HG03196 (cell line): ENCODE data around the gene HSF2BP.
"Not testable (repeated sequence)": the region's sequence is repeated elsewhere in the genome, so short reads cannot be mapped to it uniquely, and the experiment has no call there.

Experiments
- ATAC-seq: cut with Tn5 transposase; IDR thresholded peaks from one replicate; pipeline ENCODE4 v1.9.1; 2021; ENCODE audit not compliant: unreplicated experiment

The HSF2BP gene

DNA sequence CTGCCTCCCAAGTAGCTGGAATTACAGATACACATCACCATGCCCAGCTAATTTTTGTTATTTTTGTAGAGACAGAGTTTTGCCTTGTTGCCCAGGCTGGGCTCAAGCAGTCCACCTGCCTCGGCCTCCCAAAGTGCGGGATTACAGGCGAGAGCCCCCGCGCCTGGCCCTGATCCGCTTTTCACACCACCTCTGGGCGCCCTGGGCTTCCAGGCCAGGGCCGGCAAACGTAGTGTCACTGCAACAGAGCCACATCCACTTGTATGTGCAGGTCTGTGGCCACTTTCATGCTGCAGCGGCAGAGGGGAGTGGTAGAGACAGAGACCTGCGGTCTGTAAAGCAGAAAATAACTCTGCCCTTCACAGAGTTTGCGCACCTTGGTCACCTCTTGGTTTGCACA is 29.6 kb upstream of the HSF2BP start:
- ATAC-seq: no peak

- ATAC-seq: no peak
Observed at GRCh38 chr21:43687566-43688399, 28.5 kb upstream of the HSF2BP start.

GRCh38 chr21:43686811-43687565 is 27.7 kb upstream of the HSF2BP start:
- ATAC-seq: no peak

DNA sequence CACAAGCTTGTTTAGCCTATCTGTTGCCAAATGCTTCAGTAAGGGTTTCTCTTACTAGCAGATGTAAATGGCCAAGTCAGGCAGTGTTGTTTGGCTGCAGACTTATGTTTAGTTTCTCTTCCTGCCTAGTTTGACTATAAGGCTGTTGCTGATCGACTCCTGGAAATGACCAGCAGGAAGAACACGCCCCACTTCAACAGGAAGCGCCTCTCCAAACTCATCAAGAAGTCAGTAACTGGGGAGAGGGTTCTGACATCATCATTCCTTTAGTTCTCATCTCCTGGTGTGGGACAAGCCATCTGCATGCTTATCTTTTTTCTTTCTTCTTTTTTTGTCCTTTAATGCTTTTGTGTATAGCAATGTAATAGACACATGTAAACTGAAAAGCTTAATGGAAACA is 25.1 kb upstream of the HSF2BP start:
- ATAC-seq: no peak

DNA sequence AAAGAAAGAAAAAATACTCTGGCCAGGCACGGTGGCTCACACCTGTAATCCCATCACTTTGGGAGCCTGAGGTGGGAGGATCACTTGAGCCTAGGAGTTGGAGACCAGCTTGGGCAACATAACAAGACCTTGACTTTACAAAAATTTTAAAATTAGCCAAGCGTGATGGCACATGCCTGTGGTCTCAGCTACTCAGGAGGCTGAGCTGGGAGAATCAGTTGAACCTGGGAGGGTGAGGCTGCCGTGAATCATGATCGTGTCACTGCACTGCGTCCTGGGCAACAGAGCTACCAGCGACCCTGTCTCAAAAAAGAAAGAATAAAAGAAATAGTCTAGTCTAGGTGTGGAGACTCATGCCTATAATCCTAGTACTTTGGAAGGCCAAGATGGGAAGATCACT is 22.4 kb upstream of the HSF2BP start:
- ATAC-seq: no peak

GRCh38 chr21:43680421-43680820 is 21.1 kb upstream of the HSF2BP start:
- not testable (repeated sequence) for ATAC-seq

DNA sequence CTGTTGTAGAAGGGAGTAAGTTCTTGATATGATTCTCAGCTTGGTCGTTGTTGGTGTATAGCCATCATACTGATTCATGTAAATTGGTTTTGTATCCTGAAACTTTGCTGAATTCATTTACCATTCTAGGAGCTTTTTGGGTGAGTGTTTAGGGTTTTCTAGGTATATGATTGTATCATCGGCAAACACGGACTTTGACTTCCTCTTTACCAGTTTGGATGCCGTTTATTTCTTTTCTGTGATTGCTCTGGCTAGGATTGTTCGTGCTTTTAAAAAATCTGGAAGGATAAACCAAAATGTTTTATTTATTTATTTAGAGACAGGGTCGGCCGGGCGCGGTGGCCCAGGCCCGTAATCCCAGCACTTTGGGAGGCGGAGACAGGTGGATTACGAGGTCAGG is 20.7 kb upstream of the HSF2BP start:
- no peak for ATAC-seq

DNA sequence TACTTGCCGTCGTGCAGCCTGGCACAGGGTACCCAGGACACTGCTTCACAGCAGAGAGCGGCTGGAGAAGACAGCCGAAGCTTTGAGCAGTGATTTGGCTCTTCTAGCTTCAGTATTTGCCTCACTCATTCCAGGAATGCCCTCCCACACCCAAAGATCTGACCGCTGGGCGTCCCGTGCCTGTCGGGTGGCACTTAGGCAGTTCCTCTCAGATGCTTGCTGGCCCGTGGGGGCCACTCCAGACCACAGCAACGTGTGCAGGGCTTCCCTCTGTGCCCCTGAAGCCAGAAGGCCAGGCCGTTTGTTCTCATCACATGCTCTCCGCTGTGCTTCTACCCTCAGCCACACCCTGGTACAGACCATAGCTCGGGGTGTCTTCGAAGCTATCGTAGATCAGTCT is 17.1 kb upstream of the HSF2BP start:
- ATAC-seq: no peak

DNA sequence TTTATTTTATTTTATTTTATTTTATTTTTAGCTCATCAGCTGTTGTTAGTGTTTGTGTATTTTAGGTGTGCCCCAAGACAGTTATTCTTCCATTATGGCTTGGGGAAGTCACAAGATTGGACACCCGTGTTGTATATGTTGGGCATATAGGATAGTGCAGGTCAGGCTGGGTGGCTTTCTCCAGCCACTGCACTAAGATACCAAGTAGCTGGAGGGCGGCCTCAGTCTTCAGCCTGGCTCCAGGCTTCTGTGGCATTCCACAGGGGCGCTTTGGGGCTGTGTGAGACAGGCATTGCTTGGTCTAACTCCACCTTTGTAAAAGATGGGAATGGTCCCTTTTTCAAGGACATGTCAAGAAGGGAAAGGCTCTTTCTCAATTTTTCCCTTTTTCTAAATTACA is 16.6 kb upstream of the HSF2BP start:
- ATAC-seq: no peak

DNA sequence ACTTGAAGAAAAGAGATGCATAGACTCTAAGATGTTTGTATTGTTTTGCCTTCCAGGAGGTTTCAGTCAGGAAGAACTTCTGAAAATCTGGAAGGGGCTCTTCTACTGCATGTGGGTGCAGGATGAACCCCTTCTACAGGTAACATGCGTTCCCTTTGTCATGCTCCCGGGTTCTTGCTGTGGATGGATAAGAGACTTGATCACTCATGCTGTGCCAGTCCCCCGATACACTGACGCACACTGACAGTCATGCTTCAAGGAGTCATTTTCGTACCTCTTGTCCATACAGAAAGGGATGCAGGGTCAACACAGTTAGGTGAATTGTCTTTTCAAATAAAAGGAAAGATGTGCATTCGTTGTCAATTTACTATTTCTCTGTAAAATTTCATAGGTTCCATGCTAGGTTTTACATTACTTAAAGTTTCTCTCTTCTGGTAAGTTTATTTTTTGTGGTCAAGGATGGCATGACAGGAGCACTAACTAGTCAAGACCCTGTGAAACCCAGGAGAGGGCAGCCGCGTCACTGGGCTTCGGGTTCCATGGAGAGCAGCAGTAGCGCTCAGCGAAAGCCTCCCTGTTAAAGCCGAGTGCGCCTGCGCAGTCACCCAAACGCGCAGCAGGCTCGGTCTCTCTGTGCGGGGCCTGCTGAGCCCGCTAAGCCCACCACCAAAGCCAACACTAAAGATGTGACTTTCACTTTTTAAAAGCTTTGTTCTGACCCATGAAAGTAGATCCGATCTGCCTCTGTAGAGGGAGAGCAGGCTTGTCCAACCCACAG is 10.7 kb upstream of the HSF2BP start:
- no peak for ATAC-seq

GRCh38 chr21:43667191-43667904 is 8.1 kb upstream of the HSF2BP start:
- ATAC-seq: no peak

GRCh38 chr21:43665879-43666278 is 6.6 kb upstream of the HSF2BP start:
- ATAC-seq: no peak

GRCh38 chr21:43664358-43664757 is 5.1 kb upstream of the HSF2BP start:
- no peak for ATAC-seq

GRCh38 chr21:43663033-43663432 is 3.7 kb upstream of the HSF2BP start:
- ATAC-seq: no peak

DNA sequence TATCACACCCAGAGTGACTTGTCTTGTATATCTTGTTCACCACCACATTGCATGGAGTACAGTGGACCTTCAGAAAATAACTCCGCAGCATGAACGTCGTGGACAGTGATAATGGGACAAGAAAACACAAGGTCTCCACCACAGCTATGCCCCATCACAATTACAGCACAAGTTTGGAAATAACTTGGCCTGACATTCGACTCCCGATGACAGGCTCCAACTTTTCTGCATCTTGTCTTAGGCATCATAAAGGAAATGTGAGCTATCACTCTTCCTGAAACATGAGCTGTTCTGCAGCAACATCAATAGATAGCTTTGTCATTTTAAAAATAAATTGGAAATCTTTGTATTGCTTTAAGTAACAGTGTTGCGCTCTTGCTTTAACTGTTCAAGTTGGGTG is 3.0 kb upstream of the HSF2BP start:
- no peak for ATAC-seq

DNA sequence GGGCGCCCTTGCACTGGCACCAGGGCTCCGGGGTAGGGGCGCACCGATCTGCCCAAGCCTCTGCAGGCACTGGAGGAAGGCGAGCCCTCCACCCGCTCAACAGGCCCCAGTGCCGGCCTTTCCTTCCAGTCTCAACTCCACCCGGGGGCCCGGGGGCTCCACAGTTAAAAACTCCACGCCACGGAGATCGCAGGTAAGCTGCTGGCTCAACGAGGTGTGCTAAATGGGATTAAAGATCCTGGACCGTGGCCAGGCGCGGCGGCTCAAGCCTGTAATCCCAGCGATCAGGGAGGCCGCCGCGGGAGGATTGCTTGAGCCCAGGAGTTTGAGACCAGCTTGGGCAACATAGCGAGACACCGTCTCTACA is 536 bp downstream of the HSF2BP start:
- no peak for ATAC-seq

GRCh38 chr21:43658088-43658741 is 1.1 kb downstream of the HSF2BP start:
- no peak for ATAC-seq

DNA sequence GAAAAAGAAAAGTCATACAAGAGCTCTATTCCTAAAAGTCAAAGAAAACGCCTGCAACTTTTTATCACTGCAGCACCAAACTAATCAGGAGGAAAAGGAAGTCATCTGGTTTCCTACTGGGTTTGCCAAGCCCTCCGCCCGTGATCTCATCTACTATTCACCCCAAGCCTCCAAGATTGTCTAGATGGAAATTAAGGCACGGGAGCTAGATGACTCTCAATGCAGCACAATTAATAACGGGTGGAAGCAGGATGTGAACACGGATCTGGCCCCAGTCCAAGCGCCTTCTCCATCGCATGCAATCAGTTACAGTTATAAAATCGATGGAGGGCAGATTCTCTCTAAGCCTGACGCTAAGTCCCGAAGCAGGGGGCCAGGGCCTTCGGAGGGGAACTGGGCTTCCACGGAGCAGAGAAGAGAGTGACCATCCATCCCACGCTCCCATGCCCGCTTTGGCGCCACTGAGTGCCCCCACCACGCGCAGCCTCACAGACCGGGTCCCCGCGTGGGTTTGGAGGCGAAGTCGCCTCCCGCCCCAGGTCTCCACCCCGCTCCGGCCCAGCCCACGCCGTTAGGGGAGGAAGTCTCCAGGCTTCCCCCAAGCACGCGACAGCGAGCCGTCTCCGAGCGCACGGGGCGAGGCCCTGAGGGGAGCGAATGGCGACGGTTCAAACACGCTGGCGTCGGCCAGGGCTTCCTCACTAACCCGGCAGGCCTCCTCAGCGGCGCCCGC is 1.8 kb downstream of the HSF2BP start:
- no peak for ATAC-seq

GRCh38 chr21:43654806-43655489 is 4.3 kb downstream of the HSF2BP start:
- no peak for ATAC-seq
